B cell (primary cell): ENCODE results near the gene TAF11. TPM values are rescaled to one million over a fixed set of nuclear protein-coding genes. Genes with fewer than 3 reads are reported as not detected.

Experiments used
- ATAC-seq: fragments of 200-7000 bp; cut with Tn5 transposase; one replicate; pipeline ENCODE4 v1.10.0; 2021; ENCODE audit warnings: low read depth, mild to moderate bottlenecking, moderate number of reproducible peaks, moderate library complexity
- CTCF ChIA-PET: fragments of 350-600 bp; sonication (Branson Sonifier 250); formaldehyde crosslinking; loops from one replicate; lab custom pipeline; 2021; ENCODE audit warnings: antibody characterized with exemption, inconsistent platforms; lab: Charles Lee
- POLR2A ChIA-PET: fragments of 350-600 bp; sonication (Branson Sonifier 250); formaldehyde crosslinking; loops from one replicate; lab custom pipeline; 2021; ENCODE audit warnings: antibody characterized with exemption; lab: Charles Lee
- DNase-seq: peaks from one replicate; pipeline ENCODE4 v3.0.0; 2013
- H2AFZ ChIP-seq: 2 replicates; pipeline ENCODE4 v1.6.1; 2012; ENCODE audit warnings: mild to moderate bottlenecking, low read depth, low read length; ENCODE audit not compliant: insufficient read depth, poor library complexity, severe bottlenecking
- H3K27ac ChIP-seq, 2 donors: 1 replicate in 1 of 2; 2 replicates in 1 of 2; pipeline ENCODE4 v1.5.1; 2012 to 2013; ENCODE audit warnings: low read length in 2 of 2, mild to moderate bottlenecking in 2 of 2, moderate library complexity in 1 of 2
- H3K27me3 ChIP-seq, 4 experiments: fragments of 200-600 bp in 1 of 4; sonication (generic) in 1 of 4; replicated peaks in 1 of 4; 1 replicate in 2 of 4; 2 replicates in 2 of 4; pipeline versions ENCODE4 v1.6.1 to v1.7.0; 2013 to 2016; ENCODE audit warnings: low read length in 3 of 4, mild to moderate bottlenecking in 2 of 4, mixed read lengths in 1 of 4, moderate library complexity in 1 of 4; ENCODE audit not compliant: insufficient read depth in 4 of 4, control insufficient read depth in 3 of 4; ENCODE audit errors: control extremely low read depth in 1 of 4
- H3K36me3 ChIP-seq, 2 experiments: replicated peaks in 1 of 2; 1 replicate in 1 of 2; 2 replicates in 1 of 2; pipeline versions ENCODE4 v1.6.1 to v1.7.1; 2013; ENCODE audit warnings: low read length in 1 of 2; ENCODE audit not compliant: insufficient read depth in 2 of 2, control insufficient read depth in 1 of 2; ENCODE audit errors: control extremely low read depth in 1 of 2, extremely low read depth in 1 of 2
- H3K4me1 ChIP-seq, 2 donors: fragments of 200-600 bp in 1 of 2; sonication (generic) in 1 of 2; 1 replicate in 1 of 2; 2 replicates in 1 of 2; pipeline versions ENCODE4 v1.5.1 to v1.6.1; 2013 to 2017; ENCODE audit warnings: low read length in 2 of 2; ENCODE audit not compliant: control insufficient read depth in 2 of 2, insufficient read depth in 2 of 2
- H3K4me2 ChIP-seq: replicated peaks from 2 replicates; pipeline ENCODE3; 2012; ENCODE audit warnings: mild to moderate bottlenecking, low read depth, low read length; ENCODE audit not compliant: poor library complexity, severe bottlenecking
- H3K4me3 ChIP-seq, 5 experiments: fragments of 200-600 bp in 1 of 5; sonication (generic) in 1 of 5; 1 replicate in 3 of 5; 2 replicates in 2 of 5; pipeline versions ENCODE4 v1.5.1 to v1.7.0; 2011 to 2016; ENCODE audit warnings: low read length in 4 of 5, mild to moderate bottlenecking in 4 of 5, low read depth in 2 of 5, control low read depth in 1 of 5, moderate library complexity in 1 of 5; ENCODE audit not compliant: insufficient read depth in 1 of 5; ENCODE audit errors: control extremely low read depth in 1 of 5, extremely low read depth in 1 of 5
- H3K79me2 ChIP-seq: fragments of 200-600 bp; sonication (generic); one replicate; pipeline ENCODE4 v1.6.0; 2016; ENCODE audit warnings: low read length; ENCODE audit not compliant: control insufficient read depth, insufficient read depth
- H3K9ac ChIP-seq: fragments of 200-600 bp; sonication (generic); 2 replicates; pipeline ENCODE4 v1.6.1; 2017; ENCODE audit warnings: mild to moderate bottlenecking, low read length, moderate library complexity
- H3K9me3 ChIP-seq, 3 donors: one replicate each; pipeline versions ENCODE4 v1.6.1 to v1.7.1; 2013; ENCODE audit warnings: low read length in 2 of 3; ENCODE audit not compliant: control insufficient read depth in 2 of 3, insufficient read depth in 1 of 3; ENCODE audit errors: control extremely low read depth in 1 of 3
- H4K20me1 ChIP-seq: 2 replicates; pipeline ENCODE4 v1.6.0; 2012; ENCODE audit warnings: mild to moderate bottlenecking, low read length; ENCODE audit not compliant: insufficient read depth, control insufficient read depth, poor library complexity, severe bottlenecking
- H3K27ac Mint-ChIP-seq: one replicate; pipeline ENCODE4 v1.8.0; 2021; ENCODE audit warnings: mixed read lengths
- H3K27me3 Mint-ChIP-seq: one replicate; pipeline ENCODE4 v1.8.0; 2021; ENCODE audit warnings: mixed read lengths
- H3K4me1 Mint-ChIP-seq: one replicate; pipeline ENCODE4 v1.8.0; 2021; ENCODE audit warnings: mixed read lengths
- H3K4me3 Mint-ChIP-seq: one replicate; pipeline ENCODE4 v1.8.0; 2021; ENCODE audit warnings: mixed read lengths
- H3K9me3 Mint-ChIP-seq: one replicate; pipeline ENCODE4 v1.8.0; 2022; ENCODE audit warnings: mixed read lengths; ENCODE audit not compliant: insufficient read depth
- EZH2 ChIP-seq: IDR thresholded peaks from 2 replicates; pipeline ENCODE4 v1.6.1; 2012; ENCODE audit warnings: borderline replicate concordance, low read depth, mild to moderate bottlenecking, moderate library complexity, low read length; ENCODE audit not compliant: insufficient read depth, poor library complexity, severe bottlenecking
- WGBS: methylation state at CpG from one replicate; pipeline ENCODE4 v1.1.5; 2013; ENCODE audit warnings: missing lambda C conversion rate; ENCODE audit not compliant: insufficient coverage; 5-methylcytosine and 5-hydroxymethylcytosine counted together
- intact Hi-C: fragments of 100-400 bp; cut with micrococcal nuclease; formaldehyde crosslinking; loops from one replicate; pipeline ENCODE4 v1.10.0; 2022
- polyA plus RNA-seq: library from polyadenylated mRNA; depleted of rRNA; stranded (reverse); fragments of >200 nt; gene quantifications from 2 replicates; pipeline ENCODE4 v1.2.3, GENCODE V29; 2012
- total RNA-seq, 2 donors: library from RNA; stranded (reverse); fragments of 120-200 nt in 1 of 2; gene quantifications; 1 replicate in 1 of 2; 2 replicates in 1 of 2; pipeline versions ENCODE4 v1.2.3 to v1.2.4, GENCODE V29; 2013 to 2022
- TF ChIP-seq, protein P1 (sequence below): fragments of 200-600 bp; IDR thresholded peaks from one replicate; pipeline ENCODE4 v1.8.0; 2022; ENCODE audit warnings: antibody characterized with exemption, mild to moderate bottlenecking

The TAF11 gene
- total and polyA plus RNA-seq, 2 donors (not counting 1 experiment from before 2014, with no cell fraction given): 27.3 to 28.5 TPM

DNA sequence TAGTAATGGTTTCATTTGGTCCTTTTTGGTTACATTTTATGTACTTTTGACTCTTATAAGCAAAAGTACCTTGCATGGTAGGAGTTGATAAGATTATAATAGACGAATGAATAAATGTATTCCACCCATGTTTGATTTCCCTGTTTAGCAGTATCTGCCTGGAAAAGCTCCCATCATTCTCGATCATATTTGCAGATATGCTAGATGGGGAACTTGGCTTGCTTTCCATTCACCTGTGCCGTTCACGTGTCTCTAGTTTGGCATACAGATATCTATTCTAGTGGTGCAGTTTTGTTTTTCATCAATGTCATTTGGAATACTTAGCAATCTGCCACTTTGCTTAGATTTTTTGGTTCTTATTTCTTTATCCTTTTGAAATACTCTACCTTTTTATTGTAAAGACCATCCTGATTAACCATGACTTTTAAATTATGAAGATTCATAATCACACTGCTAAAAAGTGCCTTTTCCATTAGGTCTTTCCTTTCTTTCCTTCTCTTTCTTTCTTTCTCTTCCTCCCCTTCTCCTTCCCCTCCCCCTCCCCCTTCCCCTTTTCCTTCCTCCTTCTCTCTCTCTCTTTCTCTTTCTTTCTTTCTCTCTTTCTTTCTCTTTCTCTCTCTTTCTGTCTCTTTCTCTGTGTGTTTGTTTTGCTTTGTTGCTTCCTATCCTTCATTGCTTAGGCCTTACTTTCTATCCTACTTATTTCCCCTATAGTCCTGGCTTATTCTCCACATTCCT lies 41.6 kb upstream of the TAF11 start:
- Histone ChIP-seq H3K4me2 (no peak overlapping the region), H3K9me3 (no peaks in the 10 kb centered on the region), H4K20me1 (peaks cover 4% of the 10 kb centered on the region), H3K36me3 (no peaks in the 10 kb centered on the region), H3K4me1 (no peaks in the 10 kb centered on the region), H3K27ac (no peak overlapping the region), H3K4me3 (no peak overlapping the region), H3K27me3 (no peaks in the 10 kb centered on the region), H2AFZ (no peak overlapping the region), H3K9ac (no peak overlapping the region), H3K79me2 (peaks cover 16% of the 10 kb centered on the region)
- POLR2A ChIA-PET: no interaction called here
- TF ChIP-seq EZH2: no peak
- TF ChIP-seq, protein P1, sequence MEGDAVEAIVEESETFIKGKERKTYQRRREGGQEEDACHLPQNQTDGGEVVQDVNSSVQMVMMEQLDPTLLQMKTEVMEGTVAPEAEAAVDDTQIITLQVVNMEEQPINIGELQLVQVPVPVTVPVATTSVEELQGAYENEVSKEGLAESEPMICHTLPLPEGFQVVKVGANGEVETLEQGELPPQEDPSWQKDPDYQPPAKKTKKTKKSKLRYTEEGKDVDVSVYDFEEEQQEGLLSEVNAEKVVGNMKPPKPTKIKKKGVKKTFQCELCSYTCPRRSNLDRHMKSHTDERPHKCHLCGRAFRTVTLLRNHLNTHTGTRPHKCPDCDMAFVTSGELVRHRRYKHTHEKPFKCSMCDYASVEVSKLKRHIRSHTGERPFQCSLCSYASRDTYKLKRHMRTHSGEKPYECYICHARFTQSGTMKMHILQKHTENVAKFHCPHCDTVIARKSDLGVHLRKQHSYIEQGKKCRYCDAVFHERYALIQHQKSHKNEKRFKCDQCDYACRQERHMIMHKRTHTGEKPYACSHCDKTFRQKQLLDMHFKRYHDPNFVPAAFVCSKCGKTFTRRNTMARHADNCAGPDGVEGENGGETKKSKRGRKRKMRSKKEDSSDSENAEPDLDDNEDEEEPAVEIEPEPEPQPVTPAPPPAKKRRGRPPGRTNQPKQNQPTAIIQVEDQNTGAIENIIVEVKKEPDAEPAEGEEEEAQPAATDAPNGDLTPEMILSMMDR: no peak
- intact Hi-C loops: no loop called here
- ATAC-seq (no peak), DNase-seq (no peak)
- Mint-ChIP-seq H3K27me3 (no peaks in the 10 kb centered on the region), H3K27ac (no peak overlapping the region), H3K4me3 (no peak overlapping the region), H3K4me1 (peaks cover 21% of the 10 kb centered on the region), H3K9me3 (no peaks in the 10 kb centered on the region)
- no CpG with 5 or more reads among the region's 4 CpGs for WGBS
- CTCF ChIA-PET: no interaction called here

DNA sequence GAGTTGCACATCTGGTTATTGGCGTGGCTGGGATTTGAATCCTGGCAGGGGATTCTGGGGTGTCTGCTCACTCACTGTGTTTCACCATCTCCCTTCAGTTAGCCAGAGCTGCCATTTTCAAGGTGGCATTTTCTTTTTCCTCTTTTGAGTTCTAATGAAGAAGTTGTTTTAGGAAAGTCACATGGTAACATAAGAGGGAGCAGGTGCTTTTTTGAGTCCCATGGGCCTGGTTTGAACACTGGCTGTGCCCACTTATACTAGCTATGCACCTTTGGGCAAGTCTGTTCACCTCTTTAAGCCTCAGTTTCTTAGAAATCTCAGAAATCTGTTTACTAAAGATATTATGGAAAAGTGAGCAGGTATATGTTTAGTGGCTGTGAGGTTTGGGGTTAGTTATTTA lies 40.9 kb upstream of the TAF11 start:
- Histone ChIP-seq H3K4me2 (no peak overlapping the region), H3K9me3 (no peaks in the 10 kb centered on the region), H4K20me1 (peaks cover 4% of the 10 kb centered on the region), H3K79me2 (peaks cover 15% of the 10 kb centered on the region), H3K9ac (no peak overlapping the region), H3K4me3 (no peak overlapping the region), H3K27ac (no peak overlapping the region), H3K4me1 (no peaks in the 10 kb centered on the region), H3K36me3 (no peaks in the 10 kb centered on the region), H2AFZ (no peak overlapping the region), H3K27me3 (no peaks in the 10 kb centered on the region)
- CTCF ChIA-PET: no interaction called here
- no peak overlapping the region for H3K27ac Mint-ChIP-seq
- DNase-seq (no peak), ATAC-seq (no peak)
- POLR2A ChIA-PET: no interaction called here
- WGBS: no CpG with 5 or more reads among the region's 1 CpG
- no peaks in the 10 kb centered on the region for H3K27me3 Mint-ChIP-seq
- peaks cover 20% of the 10 kb centered on the region for H3K4me1 Mint-ChIP-seq
- TF ChIP-seq EZH2: no peak
- TF ChIP-seq, protein P1: no peak
- intact Hi-C loops: no loop called here
- no peak overlapping the region for H3K4me3 Mint-ChIP-seq
- H3K9me3 Mint-ChIP-seq: no peaks in the 10 kb centered on the region
